Stimulated activated CD4-positive, alpha-beta T cell treated with anti-CD3 and anti-CD28 coated beads, Interleukin-4, amount 100 ng/mL, for 48 hours (primary cell): ENCODE data around the gene PHLDB2.
"Not testable (repeated sequence)": the region's sequence is repeated elsewhere in the genome, so short reads cannot be mapped to it uniquely, and the experiment has no call there.

Source experiments
- DNase-seq, 2 donors: peaks; one replicate each; pipeline ENCODE4 v3.0.0-alpha.2; 2020; ENCODE audit warnings: low read depth in 2 of 2

The PHLDB2 gene

DNA sequence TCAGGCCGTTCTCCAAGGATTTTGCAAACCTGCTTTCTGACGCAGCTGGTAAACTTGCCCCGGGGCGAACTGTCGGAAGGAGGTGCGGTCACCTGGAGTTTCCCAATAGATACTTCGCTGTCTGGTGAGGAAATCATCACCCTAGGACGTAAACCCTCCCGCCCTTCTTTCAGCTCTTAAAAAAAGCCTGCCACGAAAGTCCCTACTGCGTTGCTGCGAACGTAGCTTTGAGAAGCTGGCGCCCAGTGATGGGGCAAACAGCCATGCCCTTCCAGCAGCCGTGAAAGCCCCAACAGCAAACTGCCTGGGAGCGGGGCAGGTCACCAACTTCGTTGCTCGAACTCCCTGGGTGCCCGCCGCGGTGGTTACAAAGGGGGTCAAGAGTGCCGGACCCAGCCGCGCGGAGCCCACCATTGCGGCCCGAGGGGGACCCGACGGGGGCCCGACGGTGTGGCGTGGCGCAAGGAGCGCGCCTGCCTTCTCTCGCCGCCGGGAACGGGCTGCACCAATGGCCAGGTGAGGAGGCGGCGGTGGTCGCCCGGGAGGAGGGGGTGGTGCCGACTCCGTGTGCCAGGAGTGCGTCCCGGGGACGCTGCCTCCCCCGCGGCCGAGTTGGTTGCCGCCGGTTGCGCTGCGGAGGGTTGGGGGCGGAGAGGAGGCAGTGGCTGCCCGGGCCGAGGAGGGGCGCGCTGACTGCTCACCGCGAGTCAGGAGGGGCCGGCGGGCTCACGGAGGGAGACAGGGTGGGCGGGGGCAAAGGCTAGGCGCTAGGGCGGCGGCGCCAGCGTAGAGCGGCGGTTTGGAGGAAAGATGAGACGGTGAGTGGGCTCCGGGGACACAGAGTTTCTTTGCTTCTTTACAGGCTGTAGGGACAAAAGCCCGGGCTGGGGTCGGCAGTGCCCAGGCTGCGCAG is at the start of gene PHLDB2:
Gene PHLDB2 (plus strand): TSS at position 205 of the 913 bp plus-strand sequence. CDS start 24,813 bp downstream, outside the sequence.
- peak; percentile 29 to 30 for DNase-seq

DNA sequence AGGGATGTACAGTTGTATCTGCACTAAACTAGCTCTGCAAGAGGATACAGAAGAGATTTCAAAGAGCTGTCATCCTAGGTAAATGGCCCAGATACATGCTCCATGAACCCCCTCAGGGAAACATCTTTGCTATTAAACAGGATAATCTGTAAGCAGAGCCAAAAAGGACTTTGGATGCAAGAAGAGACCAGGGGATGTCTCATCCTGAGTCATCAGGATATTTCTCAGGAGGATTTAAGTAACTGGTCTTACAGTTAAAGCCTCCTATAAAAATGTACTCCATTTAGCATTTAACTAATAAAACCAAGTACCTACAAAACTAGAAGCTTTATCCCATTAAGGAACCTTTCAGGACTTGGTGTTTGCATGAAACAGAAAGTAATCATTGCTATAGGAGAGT is 48.2 kb upstream of the PHLDB2 start:
- no peak for DNase-seq

DNA sequence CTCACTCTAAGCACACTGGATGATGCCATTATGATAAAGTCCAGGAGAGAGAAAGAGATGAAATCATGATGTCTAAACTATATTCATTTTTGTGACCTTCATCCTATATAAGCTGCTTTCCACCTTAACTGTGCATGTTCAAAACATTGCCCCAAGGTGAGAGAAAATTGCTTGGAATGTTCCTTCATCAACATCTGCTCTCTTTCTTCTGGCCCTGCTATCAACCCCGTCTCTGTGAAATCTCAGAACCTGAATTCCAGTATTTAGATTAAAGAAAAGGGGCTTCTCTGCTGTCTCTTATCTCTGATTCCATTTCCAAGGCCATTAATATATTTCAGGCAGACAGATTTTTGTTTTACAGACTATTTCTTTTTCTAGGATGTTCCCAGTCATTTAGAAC is 47.3 kb upstream of the PHLDB2 start:
- DNase-seq: no peak

DNA sequence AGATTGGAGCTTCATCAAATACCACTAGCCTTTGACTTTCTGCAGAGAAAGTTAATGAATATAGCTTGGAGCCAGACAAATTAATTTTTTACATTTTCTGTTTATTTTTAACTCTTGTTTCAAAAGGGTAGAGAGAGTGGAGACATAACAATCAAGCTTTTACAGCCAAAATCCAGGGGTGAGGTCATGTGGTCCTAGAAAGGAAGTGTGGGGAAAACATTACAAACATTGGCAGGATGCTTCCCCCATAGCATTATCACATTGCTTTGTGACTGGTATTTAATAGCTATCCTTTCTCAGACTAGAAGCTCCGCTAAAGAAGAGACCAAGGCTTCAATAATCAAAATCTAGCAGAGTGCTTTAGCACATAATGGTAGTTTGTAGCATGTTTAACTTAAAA is 46.4 kb upstream of the PHLDB2 start:
- no peak for DNase-seq

DNA sequence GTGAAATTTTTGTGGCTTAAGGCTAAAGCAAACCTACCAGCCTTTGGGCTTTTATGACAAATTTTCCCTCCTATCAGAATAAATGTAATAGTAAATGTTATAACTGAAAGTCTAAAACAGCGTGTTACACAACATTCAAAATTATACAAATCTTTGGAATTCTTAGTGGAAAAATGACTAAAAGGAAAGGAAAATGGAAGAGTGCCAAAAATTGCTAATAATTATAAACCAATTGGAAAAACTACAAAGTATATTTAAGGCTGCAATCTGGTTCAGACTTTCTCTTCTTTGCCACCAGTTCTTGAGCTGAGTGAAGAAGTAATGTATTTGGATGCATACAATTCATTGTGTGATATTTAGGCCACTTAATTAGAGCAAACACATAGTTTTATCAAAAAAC is 45.6 kb upstream of the PHLDB2 start:
- DNase-seq: no peak

DNA sequence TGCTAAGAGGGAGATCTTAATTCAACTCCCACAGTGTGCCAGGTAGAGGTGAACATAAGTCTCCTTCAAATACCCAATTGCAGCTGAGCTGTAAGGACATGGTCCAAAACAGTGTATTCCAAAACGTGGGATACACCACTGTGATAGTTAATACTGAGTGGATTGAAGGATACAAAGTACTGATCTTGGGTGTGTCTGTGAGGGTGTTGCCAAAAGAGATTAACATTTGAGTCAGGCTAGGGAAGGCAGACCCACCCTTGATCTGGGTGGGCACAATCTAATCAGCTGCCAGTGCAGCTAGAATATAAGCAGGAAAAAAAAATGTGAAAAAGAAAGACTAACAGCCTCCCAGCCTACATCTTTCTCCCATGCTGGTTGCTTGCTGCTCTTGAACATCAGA is 45.1 kb upstream of the PHLDB2 start:
- no peak for DNase-seq

DNA sequence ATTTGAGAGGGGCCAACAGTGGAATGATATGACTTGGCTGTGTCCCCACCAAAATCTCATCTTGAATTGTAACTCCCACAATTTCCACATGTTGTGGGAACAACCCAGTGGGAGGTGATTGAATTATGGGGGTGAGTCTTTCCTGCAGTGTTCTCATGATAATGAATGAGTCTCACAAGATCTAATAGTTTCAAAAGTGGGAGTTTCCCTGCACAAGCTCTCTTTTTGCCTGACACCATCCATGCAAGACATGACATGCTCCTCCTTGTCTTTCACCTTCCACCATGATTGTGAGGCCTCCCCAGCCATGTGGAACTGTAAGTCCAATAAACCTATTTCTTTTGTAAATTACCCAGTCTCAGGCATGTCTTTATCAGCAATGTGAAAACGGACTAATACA is 42.3 kb upstream of the PHLDB2 start:
- not testable (repeated sequence) for DNase-seq

DNA sequence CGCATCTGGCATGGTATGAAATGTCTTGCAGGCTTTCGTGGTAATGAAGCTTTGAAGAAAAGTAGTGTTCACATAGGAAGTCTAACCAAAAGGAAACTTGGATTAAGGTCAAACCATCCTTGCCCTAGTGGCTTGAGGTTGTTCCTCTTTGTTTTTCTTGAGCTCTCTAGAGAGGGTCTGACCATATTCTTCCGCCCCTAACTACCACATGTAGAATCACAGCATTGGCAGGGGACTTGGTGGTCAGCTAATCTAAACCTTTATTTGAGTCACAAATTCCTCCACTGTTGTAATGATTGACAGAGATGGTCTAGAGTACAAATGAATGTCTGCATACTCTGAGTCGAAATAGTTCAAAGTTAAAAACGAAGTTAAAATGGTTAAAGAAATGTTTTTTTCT is 39.1 kb upstream of the PHLDB2 start:
- DNase-seq: no peak

DNA sequence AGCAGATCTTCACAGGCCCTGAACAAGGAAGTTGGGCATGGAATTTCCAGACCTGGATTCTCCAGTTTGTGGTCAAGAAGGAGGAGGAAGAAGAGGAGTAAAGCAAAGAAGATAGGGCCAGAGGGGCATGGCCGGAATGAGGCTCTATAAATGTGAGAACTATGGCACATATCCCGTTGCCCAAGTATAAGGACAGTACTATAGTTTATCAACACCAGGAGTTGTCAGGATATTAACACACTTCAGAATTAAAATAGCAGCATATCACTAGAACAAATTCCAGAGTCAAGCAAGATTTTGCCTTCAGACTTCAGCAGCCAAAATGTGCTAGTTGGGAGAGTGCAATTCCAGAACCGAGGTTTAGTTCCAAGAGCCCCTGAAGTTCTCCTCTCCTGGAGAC is 38.4 kb upstream of the PHLDB2 start:
- no peak for DNase-seq

DNA sequence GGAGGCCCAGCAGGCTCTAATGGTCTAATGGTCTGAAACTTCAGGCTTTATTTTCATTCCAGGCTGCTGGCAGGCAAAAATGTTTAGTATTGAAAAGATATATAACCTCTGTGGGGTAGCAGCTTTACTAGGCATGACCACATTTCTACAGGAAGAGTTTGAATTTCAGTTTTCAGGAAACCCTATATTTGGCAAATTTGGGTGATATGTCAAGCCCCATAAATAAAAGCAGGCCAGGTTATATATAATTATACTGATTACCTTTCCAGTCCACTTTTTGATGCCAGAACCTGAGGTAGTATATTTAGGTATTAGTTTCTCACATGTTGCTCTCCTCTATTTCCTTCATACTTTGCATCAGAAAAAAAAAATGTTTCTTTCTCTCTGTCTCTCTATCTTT is 37.2 kb upstream of the PHLDB2 start:
- DNase-seq: no peak

DNA sequence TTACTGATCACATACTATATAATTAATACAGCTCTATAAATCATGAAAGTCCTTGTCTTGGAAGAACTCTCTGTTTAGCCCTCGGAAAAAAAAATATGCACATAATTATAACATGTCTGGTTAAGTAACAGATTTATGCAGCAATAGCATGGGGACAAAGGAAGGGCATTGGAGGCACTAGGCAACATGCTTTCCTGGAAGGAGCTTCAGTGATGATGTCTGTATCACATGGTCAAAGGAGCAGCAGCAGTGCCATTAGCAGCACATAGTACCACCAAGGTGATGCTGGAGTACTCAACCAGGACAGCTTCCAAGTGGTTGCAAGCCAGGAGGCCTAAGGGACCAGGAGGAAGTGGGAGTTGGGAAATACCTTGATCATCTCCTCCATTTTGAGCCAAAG is 36.3 kb upstream of the PHLDB2 start:
- no peak for DNase-seq

DNA sequence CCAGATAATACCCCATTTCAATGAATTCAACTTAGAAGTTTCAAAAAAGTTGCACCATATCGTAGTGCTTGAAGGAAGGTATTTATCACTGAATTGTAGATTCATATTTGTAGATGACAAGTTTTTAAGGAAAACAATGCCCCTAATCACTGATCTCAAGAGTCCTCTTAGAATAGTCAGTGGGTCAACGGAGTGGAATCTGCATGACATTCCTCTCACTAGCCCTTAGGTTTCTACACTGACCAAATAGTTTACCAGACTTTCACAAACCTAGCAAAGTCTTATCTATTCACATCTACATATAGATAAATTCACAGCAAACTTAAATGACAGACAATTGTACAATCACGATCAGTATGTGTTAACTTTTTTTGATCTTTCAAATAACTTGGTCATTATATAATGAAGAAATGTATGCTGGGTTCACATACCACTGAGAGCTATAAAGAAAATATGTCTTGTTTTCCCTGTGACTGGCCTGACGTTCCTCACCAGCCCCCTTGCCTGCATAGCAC is 35.7 kb upstream of the PHLDB2 start:
- no peak for DNase-seq

DNA sequence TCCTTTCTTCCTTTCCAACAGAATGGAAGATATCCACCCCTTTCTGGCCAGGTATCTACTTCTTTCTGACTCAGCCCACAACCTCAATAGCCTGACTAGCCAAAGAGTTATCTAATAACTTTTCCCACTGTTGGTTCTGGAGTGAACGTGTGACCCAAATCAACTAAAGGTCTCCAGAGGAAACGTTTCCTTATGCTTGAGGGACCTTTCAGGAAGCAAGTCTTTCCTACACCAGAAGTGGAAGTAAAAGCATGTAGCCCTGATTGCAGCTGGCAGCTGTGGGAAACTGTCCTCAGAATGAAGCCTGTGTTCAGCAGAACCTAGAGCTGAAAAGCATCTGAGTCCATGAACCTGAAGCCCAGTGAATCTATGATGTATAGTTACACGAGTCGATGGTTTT is 34.7 kb upstream of the PHLDB2 start:
- no peak for DNase-seq

DNA sequence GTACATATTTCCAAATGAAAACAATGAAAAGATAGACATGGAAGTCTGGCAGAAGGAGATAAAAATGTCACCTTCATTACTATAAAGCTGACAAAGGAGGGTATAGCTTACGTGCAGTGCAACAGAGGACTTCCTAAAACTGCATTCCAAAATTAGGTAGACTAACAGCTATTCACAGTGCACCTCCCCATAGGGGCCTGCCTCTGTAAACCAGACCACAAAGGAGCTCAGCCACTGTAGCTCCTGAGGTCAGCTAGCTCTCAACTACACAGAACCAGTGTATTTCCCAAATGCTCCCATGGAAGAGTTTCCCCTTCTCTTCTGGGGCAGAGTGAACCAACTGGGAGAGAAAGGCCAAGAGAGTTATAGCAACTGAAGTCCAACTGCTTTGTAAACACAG is 31.2 kb upstream of the PHLDB2 start:
- no peak for DNase-seq

DNA sequence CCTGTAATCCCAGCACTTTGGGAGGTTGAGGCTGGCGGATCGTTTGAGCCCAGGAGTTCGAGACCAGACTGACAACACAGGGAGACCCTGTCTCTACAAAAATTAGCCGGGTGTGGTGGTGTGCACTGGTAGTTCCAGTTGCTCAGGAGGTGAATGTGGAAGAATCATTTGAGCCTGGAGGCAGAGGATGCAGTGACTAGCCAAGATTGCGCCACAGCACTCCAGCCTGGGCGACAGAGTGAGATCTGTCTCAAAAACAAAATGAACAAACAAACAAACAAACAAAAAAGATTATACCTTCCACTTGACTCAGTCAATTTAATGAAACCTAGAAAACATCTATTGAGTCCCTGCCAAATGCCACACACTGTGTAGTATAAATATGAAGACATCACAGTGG is 30.5 kb upstream of the PHLDB2 start:
- DNase-seq: no peak

DNA sequence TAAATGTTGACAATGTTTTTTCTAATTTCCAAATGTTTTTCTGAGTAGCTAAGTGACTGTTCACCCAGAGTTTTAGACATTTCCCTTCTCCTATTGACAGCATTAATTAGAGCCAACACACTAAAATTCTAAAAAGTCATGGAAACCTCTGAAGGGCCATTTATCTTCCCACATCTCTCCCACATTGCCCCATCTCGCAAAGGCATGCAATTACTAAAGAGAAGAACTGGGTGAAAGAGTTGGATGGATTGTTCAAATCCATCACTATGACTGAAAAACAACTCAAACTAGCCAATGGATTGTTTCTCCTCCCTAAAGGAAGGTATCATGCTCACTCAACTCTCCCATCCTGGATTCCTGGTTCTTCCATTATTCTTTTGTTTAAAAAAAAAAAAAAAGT is 30.0 kb upstream of the PHLDB2 start:
- DNase-seq: no peak

DNA sequence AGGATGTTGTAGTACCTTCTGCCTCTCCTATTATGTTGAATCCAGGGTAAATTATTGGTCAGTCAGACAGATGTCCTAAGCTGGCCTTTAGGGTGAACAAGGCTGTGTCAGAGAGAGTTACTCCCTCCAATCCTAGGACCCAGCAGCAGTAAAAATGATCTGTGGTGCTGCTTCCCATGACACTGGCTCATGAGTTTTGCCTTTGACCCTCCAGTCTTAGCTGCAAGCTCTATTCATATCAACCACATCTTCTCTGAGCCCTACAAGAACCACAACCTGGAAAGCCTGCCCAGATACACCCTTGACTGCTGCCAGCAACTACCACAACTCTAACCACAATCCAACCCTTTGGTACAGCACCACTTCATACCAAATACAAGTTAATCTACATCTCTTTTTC is 27.2 kb upstream of the PHLDB2 start:
- DNase-seq: no peak

DNA sequence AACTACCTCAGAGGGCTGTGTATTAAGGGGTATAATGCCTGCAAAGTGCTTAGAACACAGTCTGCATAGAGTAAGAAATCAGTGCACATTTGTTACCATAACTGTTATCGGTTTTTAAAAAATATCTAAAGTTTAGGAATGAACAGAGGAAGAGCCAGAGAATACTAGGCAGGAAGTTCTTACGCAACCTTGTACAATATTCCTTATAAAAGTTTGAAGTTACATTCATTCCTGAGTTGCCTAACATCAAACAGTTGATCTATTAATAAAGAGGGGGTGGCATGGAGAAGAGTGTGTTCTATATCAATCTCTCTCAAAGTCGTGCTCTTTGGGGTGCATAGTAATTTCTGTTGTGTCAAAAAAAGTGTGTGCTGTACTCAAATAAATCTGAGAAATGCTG is 22.0 kb upstream of the PHLDB2 start:
- no peak for DNase-seq

DNA sequence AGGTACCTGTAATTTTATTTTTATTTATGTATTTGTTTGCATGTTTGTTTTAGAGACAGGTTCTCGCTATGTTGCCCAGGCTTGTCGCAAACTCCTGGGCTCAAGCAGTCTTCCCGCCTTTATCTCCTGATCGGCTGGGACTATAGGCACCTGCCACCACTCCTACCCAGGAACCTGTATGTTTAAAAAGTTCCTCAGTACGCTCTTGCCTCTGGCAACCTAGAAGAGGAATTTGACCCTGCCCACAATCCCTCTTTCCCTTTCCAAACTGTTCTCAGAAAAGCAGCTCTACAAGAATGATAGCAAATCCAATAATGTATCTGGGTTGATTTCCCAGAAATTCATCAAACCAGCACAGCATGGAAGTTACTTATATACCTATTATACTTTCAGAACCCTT is 20.9 kb upstream of the PHLDB2 start:
- no peak for DNase-seq

DNA sequence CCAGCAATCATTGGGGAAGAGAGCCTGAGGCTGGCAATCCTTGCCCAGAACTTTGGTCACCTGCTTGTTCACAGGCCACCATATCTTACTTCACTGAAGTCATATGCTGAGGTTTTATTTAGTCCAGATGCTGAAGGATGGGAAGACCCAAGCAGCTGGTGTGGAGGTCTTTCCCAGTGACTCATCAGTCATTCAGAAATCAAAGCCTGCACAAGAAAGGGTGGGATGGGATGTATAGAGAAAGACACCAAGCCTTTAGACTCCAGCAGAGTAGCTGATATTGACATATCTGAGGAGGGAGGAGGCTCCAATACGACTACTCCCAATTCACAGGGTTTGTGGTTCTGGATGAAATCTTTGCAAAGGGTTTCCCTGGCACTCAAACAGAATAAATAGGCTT is 13.0 kb upstream of the PHLDB2 start:
- no peak for DNase-seq

DNA sequence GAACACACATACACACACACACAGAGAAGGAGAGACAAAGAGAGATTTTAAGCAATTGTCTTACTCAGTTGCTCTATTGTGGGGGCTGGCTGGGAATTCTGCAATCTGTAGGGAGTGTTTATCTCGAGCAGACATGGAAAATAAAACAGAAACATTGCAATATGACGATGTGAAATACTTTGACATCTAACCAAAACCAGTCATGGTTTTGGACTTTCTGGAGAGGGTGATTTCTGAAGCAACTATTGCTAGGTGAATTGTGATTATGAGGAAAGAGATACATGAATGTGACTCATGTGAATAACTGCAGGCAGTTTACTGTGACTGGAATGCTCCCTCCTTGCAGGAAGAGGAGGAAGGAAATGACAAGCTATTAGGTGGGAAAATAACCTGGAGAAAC is 12.3 kb upstream of the PHLDB2 start:
- DNase-seq: no peak

DNA sequence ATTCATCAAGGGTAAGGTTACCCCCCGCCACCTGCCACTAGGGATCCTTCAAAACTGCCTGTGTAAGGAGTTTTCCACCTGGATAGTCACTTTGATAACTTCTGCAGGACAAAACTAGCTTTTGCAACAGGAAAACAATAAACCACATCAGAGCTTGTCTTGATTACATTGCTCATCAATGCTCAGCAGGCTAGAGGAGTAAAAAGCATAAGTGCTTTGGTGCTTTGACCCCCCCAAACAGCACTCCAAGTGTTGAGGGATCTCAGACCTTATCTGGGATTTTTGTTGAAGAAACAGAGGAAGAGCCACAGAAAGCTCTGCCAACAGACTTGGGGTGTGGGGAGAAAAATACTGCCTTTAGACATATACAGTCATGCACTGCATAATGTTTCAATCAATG is 10.8 kb upstream of the PHLDB2 start:
- DNase-seq: no peak

DNA sequence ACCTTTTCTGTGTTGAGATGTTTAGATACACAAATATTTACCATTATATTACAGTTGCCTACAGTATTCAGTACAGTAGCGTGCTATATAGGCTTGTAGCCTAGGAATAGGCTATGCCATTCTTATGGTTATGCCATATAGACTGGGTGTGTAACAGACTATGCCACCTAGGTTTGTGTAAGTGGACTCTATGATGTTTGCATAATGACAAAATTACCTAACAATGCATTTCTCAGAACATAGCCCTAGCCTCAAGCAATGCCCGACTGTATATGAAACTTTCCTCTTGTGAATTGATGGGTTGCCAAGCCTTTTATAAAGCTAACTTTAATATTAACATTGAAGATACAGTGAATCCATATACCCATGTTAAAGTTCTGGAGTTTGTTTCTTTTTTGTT is 10.3 kb upstream of the PHLDB2 start:
- DNase-seq: no peak

DNA sequence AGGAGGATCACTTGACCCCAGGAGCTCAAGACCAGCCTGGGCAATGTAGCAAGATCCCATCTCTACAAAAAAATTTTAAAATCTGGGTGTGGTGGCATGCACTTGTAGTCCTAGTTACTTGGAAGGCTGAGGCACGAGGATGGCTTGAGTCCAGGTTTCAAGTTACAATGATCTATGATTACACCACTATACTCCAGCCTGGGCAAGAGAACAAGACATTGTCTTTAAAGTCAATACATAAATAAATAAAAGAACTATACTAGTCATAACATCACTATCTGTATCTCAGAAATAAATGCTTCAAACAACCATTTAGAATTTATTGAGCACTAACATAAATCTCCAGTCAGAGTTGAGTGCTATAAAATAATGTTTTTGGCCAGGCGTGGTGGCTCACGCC is 8.5 kb upstream of the PHLDB2 start:
- DNase-seq: no peak
